GM12872 (cell line): ENCODE data around the gene POU6F2.

Experiments
- CTCF ChIP-seq: IDR thresholded peaks from 3 replicates; pipeline ENCODE4 v1.5.1; 2011; ENCODE audit warnings: low read depth, mild to moderate bottlenecking, low read length, moderate library complexity; ENCODE audit not compliant: insufficient read depth

Gene POU6F2

GRCh38 chr7:39270018-39270417, 292.3 kb downstream of the POU6F2 start:
- TF ChIP-seq CTCF, result no peak

GRCh38 chr7:39271402-39271801, 293.7 kb downstream of the POU6F2 start:
- TF ChIP-seq CTCF, result no peak

GRCh38 chr7:39272111-39272510, 294.4 kb downstream of the POU6F2 start:
- no peak for TF ChIP-seq CTCF

- TF ChIP-seq CTCF, result no peak
Measured at GRCh38 chr7:39272691-39273090, 295.0 kb downstream of the POU6F2 start.

- TF ChIP-seq CTCF, result no peak
Measured at GRCh38 chr7:39280337-39280736, 302.6 kb downstream of the POU6F2 start.

- no peak for TF ChIP-seq CTCF
Measured at GRCh38 chr7:39285256-39285655, 307.5 kb downstream of the POU6F2 start.

- TF ChIP-seq CTCF, result no peak
Measured at GRCh38 chr7:39288303-39288702, 310.6 kb downstream of the POU6F2 start.
